GM13976 (cell line): ENCODE measurements around the gene ACTG1.

ENCODE experiments used
- DNase-seq: peaks from one replicate; pipeline ENCODE4 v3.0.0; 2012; ENCODE audit warnings: low spot score
- in situ Hi-C: fragments of 300-500 bp; cut with MboI; formaldehyde crosslinking; loops from one replicate; pipeline ENCODE4 v1.12.0; 2022; ENCODE audit warnings: low sequenced_read_pairs, mixed read lengths, inconsistent platforms; ENCODE audit not compliant: unreplicated experiment
- TF ChIP-seq, protein P1 (sequence below): IDR thresholded peaks from 2 replicates; pipeline ENCODE4 v1.5.1; 2012; ENCODE audit warnings: borderline replicate concordance, mild to moderate bottlenecking; ENCODE audit not compliant: insufficient read depth; ENCODE audit errors: extremely low read depth, missing control alignments, control extremely low read depth

The ACTG1 gene

DNA sequence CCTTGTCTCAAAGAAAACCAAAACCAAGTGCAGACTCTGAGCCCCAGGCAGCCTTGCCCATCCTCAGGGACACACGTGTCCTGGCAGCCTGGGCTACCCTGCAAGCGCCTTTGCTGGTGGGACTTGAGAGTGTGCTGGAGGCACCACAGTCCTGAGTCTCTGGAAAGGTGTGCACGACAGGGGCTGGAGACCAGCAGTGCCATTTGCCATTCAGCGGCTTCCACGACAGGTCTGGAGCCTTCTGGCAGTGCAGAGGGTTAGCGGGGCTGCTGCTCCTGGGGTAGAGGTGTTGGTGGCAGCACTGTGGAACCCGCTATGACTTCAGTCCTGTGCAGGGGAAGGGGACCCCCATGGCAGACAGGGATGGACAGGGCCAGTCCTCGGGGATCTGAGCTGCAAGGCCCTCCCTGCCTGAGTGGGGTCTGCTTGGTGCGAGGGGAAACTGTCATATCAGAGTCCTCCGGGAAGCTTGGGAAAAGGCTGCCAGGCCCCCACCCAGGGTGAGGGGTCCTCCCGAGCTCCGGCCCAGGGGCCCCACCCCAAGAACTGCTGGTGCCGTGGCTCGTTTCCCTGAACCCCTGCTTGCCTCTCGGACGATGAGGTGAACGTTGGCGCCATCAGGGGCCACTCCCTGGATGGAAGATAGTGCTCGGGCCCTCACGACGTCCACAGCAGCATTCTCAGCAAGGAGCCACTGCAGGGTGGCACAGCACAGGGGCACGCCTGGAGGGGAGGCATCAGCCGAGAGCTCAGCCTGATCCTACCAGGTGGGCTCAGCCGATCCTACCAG, 32.8 kb upstream of the ACTG1 start:
- TF ChIP-seq, protein P1, sequence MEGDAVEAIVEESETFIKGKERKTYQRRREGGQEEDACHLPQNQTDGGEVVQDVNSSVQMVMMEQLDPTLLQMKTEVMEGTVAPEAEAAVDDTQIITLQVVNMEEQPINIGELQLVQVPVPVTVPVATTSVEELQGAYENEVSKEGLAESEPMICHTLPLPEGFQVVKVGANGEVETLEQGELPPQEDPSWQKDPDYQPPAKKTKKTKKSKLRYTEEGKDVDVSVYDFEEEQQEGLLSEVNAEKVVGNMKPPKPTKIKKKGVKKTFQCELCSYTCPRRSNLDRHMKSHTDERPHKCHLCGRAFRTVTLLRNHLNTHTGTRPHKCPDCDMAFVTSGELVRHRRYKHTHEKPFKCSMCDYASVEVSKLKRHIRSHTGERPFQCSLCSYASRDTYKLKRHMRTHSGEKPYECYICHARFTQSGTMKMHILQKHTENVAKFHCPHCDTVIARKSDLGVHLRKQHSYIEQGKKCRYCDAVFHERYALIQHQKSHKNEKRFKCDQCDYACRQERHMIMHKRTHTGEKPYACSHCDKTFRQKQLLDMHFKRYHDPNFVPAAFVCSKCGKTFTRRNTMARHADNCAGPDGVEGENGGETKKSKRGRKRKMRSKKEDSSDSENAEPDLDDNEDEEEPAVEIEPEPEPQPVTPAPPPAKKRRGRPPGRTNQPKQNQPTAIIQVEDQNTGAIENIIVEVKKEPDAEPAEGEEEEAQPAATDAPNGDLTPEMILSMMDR = no peak
- in situ Hi-C loops = no loop called here
- no peak for DNase-seq

GRCh38 chr17:81544281-81544974, 31.8 kb upstream of the ACTG1 start:
- no peak for DNase-seq
- in situ Hi-C loops = no loop called here
- TF ChIP-seq, protein P1 = no peak

DNA sequence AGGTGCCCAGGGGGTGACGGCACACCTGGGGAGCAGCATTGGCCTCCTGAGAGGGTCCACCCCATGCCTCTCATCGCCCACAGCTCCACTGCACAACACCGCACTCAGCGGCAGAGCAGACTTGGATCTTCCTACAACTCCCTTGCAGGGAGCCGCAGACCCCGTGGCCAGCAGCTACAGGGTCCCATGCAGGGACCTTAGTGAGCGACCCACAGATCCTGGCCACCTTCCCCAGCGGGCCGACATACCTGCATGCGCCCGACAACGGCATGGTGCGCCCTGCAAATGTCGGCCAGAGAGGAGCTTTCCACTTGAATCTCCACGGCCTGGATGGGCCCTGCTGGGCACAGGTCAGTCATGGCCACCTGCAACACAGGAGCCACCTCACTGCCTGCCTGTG, 31.2 kb upstream of the ACTG1 start:
- TF ChIP-seq, protein P1 = no peak
- DNase-seq = no peak
- in situ Hi-C loops = no loop called here

DNA sequence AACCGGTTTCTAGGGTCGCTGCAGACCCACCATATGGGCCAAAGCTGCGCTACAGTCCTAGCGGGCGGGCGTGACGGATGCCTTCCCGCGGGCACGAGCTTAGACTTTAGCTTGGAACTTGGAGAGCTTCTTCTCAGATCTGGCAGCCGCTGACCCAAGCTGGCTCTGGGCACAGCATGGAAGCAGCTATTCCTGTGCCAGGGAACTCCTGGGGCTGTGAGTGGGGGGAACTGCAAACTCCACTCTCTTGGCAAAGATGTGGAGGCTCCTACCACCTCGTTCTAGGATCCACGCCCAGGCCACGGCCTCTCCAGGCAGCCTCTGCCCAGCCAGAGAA, 30.7 kb upstream of the ACTG1 start:
- TF ChIP-seq, protein P1 = no peak
- in situ Hi-C loops = no loop called here
- no peak for DNase-seq

DNA sequence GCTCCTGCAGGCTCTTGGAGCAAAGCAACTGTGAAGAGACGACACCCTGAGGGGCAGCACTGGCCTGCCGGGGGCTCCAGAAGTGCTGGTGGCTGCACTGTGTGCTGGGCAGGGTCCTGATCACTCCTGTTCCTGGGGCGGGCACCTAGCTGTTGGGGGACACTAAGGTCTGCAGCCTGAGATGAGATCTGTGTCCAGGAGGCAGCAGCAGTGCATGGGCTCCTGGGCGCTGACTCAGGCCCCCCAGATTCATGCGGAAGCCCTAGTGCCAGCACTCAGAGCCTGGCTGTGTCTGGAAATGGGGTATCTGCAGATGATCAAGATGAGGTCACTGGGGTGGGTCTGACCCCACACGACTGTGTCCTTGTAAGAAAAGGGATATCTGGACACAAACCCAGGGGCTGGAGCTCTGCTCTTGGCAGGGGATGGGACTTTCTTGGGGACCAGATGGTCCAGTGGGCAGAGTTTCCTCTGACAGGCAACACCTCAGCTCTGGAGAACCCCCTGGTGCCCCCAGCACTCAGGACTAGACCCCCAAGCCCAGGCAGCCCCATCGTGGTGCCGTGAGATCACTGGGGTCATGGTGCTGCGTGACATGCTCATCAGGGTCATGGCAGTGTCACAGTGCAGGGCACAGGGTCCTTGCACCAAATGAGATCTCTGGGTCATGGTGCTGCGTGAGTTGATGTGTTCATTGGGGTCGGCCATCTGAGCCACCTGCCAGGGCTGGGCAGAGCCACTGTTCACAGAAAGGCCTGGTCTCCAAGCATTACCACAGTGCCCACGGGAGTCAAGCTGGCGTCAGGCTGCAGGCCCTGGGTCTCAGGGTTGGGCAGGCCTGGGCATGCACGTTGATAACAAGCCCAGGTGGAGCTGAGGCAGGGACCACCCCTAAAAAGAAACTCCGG, 30.1 kb upstream of the ACTG1 start:
- in situ Hi-C loops = no loop called here
- TF ChIP-seq, protein P1 = no peak
- DNase-seq = no peak

GRCh38 chr17:81541123-81541522, 28.5 kb upstream of the ACTG1 start:
- in situ Hi-C loops = no loop called here
- DNase-seq = no peak
- TF ChIP-seq, protein P1 = no peak
